ENCODE data around the gene CHST15.

GRCh38 chr10:123966896-123967231 lies 126.5 kb downstream of the CHST15 start:
- TF ChIP-seq POLR2A (IDR thresholded peaks at IDR 0.05) (no peak), CTCF (IDR thresholded peaks at IDR 0.05) (no peak)
